NCI-H748 (cell line): ENCODE results near the gene C1QTNF8.

ENCODE experiments used
- DNase-seq: peaks from one replicate; lab custom pipeline; 2025; ENCODE audit not compliant: unreplicated experiment; lab: John Stamatoyannopoulos, UW

The C1QTNF8 gene

DNA sequence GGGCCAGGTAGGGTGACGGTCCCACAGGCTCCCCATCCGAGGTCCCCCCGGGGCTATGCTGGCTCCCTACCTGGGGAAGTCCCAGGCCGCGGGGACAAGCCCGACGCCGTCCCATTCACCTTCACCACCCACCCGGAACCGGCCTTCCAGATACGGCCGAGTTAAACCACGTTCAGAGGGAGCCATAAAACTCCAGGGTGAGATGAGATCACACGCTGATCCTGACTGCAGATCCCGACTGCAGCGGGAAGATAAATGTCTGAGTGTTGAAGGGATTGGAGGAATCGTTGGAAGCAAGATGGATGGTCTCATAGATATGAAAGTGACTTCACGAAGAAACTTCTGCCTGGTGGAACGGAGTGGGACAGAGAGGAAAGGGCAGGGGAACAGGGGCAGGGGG, 13.6 kb upstream of the C1QTNF8 start:
- no peak for DNase-seq

- DNase-seq: peak; percentile 31
Measured at GRCh38 chr16:1108299-1109252, 12.5 kb upstream of the C1QTNF8 start.

DNA sequence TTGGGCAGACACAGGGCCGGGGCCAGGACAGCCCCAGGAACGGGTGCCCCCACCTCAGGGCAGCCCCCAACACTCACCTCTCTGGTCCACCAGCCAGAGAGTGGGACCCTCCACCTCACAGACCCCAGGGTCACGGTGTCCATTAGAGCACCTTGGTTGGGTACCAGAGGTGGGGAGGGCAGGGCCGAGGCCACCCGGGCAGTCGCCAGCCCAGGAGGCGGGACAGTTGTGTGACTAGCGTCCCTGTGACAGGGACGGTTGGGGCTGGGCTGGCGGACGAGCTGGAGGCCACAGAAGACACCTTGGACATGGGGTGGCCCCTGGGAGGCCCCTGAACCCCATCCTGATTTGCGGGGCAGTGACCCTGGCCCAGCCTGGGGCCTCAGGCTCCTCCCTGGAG, 11.7 kb upstream of the C1QTNF8 start:
- no peak for DNase-seq

- no peak for DNase-seq
Measured at GRCh38 chr16:1107141-1107540, 11.1 kb upstream of the C1QTNF8 start.

DNA sequence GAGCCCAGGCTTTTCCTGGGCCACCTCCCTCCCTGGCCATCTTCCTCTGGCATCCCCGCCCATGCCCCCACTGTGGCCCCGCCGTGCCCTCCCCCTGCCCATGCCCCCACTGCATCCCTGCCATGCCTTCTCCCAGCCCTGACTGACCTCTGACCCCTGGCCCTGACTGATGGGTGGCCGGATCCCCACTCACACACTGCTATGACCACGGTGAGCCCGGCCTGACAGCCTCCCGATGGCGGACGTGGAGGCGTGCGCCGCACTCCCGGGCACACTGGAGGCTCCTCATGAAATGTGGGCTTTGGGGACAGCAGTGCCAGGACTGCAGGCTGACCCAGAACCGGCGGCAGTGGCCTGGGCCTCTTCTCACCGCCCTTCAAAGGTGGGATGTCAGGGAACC, 10.6 kb upstream of the C1QTNF8 start:
- DNase-seq: no peak

- DNase-seq: peak; percentile 44
Measured at GRCh38 chr16:1105888-1106620, 10.0 kb upstream of the C1QTNF8 start.

GRCh38 chr16:1103636-1103980, 7.6 kb upstream of the C1QTNF8 start:
- DNase-seq: no peak

- peak; percentile 21 for DNase-seq
Measured at GRCh38 chr16:1102921-1103635, 7.0 kb upstream of the C1QTNF8 start.

DNA sequence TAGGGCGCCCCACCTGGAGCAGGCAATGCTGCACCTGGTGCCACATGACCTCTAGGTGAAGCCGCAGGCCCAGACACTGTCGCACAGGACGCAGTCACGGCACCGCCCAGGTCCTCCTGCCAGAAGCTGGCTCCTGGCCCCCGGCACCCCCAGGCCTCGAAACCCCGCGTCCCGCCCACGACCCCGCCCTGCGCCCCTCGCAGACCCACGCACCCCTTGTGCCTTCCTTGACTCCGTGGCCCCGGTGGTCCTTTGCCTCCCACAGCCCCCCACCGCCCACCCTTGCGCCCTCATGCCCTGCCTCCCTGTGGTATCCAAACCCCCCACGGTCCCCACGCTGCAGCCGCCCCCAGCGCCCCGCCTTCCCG, 6.3 kb upstream of the C1QTNF8 start:
- DNase-seq: no peak

GRCh38 chr16:1101573-1102332, 5.7 kb upstream of the C1QTNF8 start:
- no peak for DNase-seq

GRCh38 chr16:1101133-1101532, 5.1 kb upstream of the C1QTNF8 start:
- DNase-seq: no peak

- DNase-seq: peak; percentile 14
Measured at GRCh38 chr16:1100084-1100800, 4.2 kb upstream of the C1QTNF8 start.

GRCh38 chr16:1099189-1100083, 3.4 kb upstream of the C1QTNF8 start:
- DNase-seq: no peak

- DNase-seq: peak; percentile 23
Measured at GRCh38 chr16:1098266-1098991, 2.4 kb upstream of the C1QTNF8 start.

DNA sequence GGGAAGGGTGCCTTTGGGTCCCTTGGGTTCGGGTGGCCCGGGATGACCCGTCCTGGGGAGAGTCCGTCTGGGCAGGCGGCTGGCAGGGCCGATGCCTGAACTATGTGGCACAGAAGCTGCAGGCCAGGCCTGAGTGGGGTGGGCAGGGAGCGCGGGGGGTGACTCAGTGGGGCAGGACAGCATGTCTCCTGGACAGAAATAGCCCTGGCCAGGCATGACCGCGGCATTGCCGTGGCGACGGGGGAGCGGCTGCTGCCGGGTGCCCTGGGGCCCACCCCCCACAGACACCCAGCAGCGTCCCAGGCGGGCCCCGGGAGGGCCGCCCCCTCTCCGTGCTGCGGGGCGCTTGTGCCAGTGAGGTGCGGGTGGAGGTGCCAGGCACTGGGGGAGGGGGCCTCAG, 1.8 kb upstream of the C1QTNF8 start:
- no peak for DNase-seq

DNA sequence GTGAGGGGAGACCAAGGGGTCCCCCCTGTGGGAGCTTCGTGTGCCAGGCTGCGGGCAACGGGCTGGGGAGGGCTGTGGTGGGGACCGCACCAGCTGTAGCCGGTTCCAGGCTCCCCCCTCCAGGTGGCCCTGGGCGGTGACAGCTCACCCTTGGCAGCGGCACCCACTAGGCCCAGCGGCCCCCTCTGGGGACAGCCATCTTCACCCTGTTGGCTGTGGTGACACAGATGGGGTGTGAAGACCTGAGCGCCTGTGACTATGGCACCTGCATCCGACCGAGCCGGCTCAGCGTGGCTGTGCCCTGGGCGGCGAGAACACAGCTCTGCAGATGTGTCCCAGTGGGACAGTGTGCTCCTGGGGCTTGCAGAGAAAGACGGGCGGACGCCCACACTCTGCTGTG, 1.1 kb upstream of the C1QTNF8 start:
- DNase-seq: no peak

DNA sequence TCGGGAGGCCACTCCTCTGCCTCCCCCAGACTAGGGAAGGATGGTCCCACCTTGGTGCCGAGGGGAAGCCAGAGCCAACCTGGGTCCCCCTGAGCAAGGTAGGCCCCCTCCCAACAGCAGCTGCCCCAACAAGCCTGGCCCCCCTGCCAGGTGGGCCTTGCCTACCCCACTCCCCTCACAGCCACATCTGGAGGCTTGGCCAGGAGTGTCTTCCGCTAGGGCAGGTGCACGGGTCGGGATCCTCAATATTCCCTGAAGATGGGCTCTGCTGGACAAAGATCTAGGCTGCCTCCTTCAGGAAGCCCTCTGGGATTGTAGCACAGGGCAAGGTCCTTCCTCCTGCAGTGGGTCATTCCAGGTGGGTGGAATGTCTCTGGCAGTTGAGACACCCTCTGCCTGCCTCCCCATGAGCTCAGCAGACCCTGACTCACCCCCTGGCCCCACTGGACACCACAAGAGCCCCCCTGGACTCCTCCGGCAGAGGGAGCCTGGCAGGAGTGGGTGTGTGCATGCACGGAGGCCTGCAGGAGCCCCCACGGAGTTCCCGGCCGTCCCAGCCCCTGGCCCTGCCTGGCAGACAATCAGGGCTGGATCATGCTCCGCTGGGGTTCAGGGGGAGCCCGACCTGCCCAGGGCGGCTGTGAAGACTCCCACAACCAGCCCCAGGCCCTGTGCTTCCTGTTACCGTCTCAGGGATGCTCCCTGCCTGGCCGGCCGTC, 435 bp downstream of the C1QTNF8 start:
- no peak for DNase-seq
